Measurements from ENCODE around the gene ELMO1.
"Not testable (repeated sequence)": the region's sequence is repeated elsewhere in the genome, so short reads cannot be mapped to it uniquely, and the experiment has no call there.

Gene ELMO1

DNA sequence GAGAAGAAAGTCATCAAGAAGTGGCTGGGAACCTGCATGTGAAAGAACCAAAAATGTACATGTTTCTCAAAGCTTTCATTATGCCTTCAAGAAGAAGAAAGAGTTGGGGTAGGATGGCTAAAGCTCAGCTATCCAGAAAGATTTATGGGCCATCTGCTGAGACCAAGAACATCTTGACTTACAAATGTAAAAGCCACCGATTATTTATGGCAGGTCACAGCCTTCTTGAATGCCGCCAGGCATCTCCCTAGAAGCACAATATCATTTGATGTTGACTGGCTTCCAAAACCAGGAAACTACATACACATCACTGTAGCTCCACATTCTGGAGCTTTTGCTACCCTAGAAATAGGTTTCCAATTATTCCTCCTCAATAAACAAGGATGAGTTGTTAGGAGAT is 470.2 kb downstream of the ELMO1 start:
- no peak overlapping the region for H3K4me3 ChIP-seq
- TF ChIP-seq, protein P1, sequence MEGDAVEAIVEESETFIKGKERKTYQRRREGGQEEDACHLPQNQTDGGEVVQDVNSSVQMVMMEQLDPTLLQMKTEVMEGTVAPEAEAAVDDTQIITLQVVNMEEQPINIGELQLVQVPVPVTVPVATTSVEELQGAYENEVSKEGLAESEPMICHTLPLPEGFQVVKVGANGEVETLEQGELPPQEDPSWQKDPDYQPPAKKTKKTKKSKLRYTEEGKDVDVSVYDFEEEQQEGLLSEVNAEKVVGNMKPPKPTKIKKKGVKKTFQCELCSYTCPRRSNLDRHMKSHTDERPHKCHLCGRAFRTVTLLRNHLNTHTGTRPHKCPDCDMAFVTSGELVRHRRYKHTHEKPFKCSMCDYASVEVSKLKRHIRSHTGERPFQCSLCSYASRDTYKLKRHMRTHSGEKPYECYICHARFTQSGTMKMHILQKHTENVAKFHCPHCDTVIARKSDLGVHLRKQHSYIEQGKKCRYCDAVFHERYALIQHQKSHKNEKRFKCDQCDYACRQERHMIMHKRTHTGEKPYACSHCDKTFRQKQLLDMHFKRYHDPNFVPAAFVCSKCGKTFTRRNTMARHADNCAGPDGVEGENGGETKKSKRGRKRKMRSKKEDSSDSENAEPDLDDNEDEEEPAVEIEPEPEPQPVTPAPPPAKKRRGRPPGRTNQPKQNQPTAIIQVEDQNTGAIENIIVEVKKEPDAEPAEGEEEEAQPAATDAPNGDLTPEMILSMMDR (IDR thresholded peaks at IDR 0.05) = no peak
- no peak for DNase-seq (ENCODE audit: low spot score)
- H3K27ac ChIP-seq = no peak overlapping the region

DNA sequence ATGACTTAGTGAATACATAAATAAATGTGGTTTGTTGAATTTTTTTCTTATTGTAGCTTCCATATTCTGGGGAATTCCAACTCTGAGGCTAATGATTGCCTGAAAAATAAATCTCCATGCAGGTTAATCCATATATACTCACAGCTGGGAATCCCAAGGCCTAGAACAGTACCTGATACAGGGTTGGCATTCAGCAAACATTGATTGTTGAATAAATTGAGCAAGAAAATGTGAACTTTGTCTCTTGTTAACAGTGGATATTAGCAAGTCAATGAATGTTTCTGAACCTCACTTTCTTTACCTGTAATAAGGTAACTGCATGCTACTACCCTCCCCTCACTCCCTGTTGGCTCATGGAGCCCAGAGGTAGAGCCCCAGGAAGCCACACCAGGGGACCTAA is 470.8 kb downstream of the ELMO1 start:
- no peak for DNase-seq (ENCODE audit: low spot score)
- TF ChIP-seq, protein P1 (IDR thresholded peaks at IDR 0.05) = no peak
- Histone ChIP-seq H3K4me3 (no peak overlapping the region), H3K27ac (no peak overlapping the region)

DNA sequence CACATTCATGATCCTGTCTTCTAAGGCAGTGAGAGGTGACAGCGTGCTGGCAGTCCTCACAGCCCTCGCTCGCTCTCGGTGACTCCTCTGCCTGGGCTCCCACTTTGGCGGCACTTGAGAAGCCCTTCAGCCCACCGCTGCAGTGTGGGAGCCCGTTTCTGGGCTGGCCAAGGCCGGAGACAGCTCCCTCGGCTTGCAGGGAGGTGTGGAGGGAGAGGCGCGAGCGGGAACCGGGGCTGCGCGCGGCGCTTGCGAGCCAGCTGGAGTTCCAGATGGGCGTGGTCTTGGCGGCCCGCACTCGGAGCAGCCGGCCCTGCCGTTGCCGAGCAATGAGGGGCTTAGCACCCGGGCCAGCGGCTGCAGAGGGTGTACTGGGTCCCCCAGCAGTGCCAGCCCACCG is 475.1 kb downstream of the ELMO1 start:
- DNase-seq (ENCODE audit: low spot score) = not testable (repeated sequence)

DNA sequence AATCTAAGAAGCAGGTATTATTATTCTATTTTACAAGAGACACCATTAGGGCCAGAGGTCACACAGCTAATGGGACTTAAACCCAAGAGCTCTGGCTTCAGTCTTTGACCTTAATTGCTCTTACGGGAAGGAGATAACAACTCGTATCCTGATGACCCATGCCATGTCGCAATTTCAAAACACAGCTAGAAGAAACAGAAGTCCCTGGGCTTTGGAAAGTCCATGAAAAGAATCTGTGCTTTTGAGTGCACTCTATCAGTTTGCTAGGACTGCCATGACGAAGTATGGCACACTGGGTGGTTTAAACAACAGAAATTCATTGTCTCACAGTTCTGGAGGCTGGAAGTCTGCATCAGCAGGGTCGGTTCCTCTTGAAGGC is 476.5 kb downstream of the ELMO1 start:
- TF ChIP-seq, protein P1 (IDR thresholded peaks at IDR 0.05) = no peak
- no peak overlapping the region for H3K27ac ChIP-seq

More for the DNA sequence above, 475.1 kb downstream of the ELMO1 start:
- not testable (repeated sequence) for H3K27ac ChIP-seq, H3K4me3 ChIP-seq

DNA sequence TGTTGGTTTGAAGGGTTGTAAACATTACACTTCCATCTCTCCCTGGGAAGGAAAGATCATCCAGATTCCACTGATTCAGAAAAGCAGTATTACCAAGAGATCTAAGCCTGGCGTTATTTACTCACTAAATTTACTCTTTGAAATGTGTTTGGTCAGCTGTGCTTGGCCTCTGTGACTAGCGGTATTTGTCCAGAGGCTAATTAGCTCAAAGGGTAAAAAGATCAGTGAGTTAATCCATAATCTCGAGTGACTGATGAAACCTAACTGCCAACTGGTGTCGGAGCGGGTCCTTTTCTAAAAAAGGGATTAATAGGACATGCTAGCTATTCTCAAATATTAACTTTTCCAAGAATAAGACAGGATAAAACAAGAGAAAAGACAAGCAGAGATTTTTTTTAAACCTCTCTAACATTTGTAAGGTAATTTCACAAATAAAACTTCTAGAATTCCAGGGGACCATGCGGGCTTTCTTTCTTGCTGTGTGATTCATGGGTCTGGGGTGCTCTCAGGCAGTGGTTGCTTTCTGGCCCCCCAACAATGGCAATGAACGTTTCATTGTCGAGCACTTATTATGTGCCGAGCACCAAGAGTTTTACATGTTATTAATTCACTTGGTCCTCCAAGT is 477.0 kb downstream of the ELMO1 start:
- Histone ChIP-seq H3K4me3 (no peak overlapping the region), H3K27ac (no peak overlapping the region)
- TF ChIP-seq, protein P1 (IDR thresholded peaks at IDR 0.05) = no peak
- no peak for DNase-seq (ENCODE audit: low spot score)

More for the DNA sequence above, 476.5 kb downstream of the ELMO1 start:
- no peak overlapping the region for H3K4me3 ChIP-seq
- no peak for DNase-seq (ENCODE audit: low spot score)

DNA sequence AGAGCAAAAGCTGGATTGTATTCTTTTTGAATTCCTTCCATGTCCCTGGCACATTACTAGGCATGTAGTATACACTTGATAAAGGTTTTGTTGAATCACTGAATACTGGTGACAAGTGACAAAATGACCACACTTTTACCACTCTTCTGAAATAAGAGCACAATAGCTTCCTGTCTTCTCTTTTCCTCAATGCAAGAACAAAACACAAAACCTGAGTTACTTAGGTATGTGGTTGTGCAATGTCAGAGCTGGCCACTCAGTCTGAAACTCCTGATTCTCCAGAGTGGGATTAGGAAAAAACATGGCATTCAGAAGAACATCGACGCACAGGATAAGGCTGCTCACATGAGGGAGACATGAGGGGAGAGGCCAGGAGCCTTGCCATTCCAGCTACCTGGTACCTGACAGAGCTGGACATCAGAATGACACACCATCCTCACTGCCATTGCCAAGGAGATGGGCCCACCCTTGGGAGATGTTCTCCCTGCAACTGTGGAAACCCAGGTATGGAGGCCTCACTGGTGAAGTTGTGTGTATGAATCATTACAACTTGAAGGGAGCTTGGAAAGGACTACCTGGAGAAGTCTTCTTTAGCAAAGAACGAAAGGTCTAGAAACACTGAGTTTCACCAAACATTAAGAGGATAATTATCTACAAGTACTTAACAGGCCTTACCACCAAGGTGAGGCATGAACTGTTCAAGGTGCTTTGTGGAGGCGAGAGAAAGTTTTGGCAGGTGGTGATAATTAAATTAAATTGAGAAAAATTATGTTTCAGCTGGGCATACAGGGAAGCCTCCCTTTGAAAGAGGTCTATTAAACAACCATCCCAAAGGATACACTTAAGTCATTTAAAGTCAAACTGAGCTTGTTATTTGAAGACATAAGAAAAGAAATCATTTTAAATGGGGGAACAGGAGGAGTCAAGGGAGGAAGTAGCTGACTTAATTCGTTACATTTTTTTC is 477.8 kb downstream of the ELMO1 start:
- no peak overlapping the region for H3K4me3 ChIP-seq
- DNase-seq (ENCODE audit: low spot score) = no peak
- TF ChIP-seq, protein P1 (IDR thresholded peaks at IDR 0.05) = no peak
- no peak overlapping the region for H3K27ac ChIP-seq

DNA sequence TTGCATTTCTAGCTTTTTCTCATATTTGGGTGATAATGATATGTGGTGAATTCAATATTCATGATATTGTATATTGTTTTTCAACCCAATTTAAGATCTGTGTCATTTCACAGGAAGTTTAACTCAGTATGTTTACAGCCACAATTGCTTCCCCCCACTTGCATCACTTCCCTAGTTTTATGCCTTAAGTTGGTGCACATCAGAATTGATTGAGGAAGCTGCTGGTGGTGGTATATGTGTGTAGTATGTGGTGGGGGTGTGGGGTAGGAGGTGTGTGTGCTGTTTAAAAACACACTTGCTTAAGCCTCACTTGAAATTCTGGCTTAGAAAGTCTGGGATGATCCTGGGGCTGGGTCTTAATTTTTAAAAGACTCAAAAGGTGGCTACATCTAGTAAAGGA is 479.3 kb downstream of the ELMO1 start:
- no peak overlapping the region for H3K27ac ChIP-seq
- no peak for DNase-seq (ENCODE audit: low spot score)

More for the DNA sequence above, 479.3 kb downstream of the ELMO1 start:
- TF ChIP-seq, protein P1 (IDR thresholded peaks at IDR 0.05) = no peak
- H3K4me3 ChIP-seq = no peak overlapping the region
